Activated CD4-positive, alpha-beta T cell treated with anti-CD3 and anti-CD28 coated beads for 24 hours (primary cell): ENCODE results near the gene TMEM61.

Experiments
- DNase-seq, 2 donors: peaks; one replicate each; pipeline ENCODE4 v3.0.0-alpha.2; 2020; ENCODE audit warnings: low read depth in 2 of 2

TMEM61 gene

DNA sequence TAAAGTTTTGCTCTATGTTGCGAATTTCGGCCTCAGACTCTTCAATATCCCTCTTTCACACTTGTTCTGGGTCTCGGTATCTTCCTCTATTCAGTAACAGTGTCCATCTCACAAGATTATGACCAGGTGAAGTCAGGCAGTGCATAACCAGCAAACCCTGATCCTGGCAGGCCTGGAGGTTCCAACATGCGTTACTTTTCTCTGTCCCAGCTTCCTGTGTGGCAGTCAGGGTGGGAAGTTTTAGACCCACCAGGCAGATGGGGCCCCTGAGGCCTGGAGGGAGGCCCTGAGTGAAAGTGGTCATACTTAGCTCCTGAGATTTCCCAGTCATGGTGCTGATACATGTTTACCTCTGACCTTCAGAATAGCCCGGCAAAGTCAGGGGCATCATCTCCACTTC, 5.1 kb downstream of the TMEM61 start:
- DNase-seq, result no peak

DNA sequence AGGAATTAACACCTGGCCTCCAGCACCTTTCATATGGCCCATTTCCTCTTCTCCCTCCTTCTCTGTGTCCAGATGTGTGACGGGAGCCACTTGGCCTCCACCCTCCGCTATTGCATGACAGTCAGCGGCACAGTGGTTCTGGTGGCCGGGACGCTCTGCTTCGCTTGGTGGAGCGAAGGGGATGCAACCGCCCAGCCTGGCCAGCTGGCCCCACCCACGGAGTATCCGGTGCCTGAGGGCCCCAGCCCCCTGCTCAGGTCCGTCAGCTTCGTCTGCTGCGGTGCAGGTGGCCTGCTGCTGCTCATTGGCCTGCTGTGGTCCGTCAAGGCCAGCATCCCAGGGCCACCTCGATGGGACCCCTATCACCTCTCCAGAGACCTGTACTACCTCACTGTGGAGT, 5.6 kb downstream of the TMEM61 start:
- no peak for DNase-seq

DNA sequence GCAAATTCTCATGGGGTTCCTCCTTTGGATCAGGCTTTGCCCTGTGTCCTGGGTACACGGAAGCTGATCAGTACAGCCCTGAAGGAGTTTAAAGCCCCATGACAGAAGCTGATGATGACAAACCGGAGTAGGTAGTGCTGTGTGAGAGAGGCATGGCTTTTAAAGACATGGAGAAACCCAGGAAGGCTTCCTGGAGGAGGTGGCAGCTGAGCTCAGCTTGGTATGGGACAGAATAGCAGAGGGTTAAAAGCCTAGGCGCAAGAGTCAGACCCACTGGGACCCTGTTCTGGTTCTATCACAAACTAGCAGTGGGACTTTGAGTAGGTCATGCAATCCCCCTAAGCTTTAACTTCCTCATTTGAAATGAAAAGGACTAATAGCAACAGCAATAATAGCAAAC, 6.1 kb downstream of the TMEM61 start:
- no peak for DNase-seq

DNA sequence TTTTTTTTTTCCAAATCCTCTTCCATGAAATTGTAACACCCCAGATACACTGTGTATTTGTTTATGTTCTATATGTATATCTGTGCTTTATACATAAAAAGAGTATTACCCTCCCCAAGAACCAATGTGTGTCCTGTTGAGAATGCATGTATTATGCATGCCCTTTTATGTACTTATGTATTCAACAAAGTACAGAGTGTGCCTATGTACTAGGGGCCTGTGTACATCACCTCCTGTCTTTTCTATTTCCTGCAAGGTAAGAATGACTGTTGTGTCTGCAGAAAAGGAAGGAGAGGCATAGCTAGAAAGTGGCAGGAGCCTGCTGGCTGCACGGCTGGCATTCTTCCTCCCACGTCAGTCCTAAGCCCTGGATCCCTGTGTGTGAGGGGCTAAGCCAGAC, 7.0 kb downstream of the TMEM61 start:
- DNase-seq, result no peak

DNA sequence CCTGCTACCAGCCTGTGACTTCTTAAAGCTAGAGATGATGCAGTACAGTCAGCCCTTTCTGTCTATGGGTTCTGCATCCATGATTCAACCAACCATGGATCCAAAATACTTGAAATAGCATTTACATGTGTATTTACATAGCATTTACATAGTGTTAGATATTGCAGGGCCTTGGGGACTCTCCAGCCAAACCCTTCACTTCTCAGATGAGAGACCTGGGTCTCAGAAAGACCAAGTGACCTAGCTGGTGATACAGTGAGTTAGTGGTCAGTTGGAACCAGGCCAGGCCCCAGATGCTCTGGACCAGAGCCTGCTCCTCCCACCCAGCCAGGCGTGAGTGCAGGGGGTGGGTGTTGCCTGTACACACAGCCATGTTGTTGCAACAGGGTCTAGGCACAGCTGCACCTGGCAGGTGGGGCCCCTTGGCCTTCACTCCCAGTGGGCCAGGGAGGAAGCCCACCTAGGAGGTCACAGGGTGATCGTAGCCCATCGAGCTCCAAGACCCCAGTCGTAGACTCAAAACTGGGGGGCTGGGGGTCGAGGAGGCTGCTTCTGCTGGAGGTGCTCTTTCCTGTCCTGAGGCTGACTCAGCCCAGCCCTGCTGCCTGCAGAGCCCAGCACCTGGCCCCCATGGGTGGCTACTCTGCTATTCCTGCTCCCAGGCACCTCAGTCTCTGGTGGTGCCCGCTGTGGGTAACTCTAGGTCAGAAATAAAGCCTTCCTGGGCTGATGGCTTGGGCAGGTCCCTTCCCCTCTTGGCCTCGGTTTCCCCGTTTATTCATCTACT, 7.7 kb downstream of the TMEM61 start:
- no peak for DNase-seq

DNA sequence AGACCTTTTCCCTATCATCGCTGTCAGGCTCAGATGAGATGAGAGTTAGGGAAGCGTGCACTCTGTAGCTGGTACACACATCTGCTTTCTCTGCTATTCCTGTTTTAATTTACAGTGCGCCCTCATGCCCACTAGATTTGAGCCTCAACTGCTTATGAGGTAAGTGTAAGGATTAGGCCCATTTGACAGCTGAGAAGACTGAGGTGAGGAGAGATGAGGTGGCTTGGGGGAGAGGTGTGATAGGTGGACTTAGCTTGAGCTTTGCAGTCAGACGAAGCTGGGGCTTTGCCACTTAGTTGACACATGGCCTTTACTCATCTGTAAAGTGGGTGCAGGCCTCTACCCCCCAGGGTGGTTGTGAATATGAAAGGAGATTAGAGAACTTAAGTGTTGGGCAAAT, 8.5 kb downstream of the TMEM61 start:
- DNase-seq, result no peak

DNA sequence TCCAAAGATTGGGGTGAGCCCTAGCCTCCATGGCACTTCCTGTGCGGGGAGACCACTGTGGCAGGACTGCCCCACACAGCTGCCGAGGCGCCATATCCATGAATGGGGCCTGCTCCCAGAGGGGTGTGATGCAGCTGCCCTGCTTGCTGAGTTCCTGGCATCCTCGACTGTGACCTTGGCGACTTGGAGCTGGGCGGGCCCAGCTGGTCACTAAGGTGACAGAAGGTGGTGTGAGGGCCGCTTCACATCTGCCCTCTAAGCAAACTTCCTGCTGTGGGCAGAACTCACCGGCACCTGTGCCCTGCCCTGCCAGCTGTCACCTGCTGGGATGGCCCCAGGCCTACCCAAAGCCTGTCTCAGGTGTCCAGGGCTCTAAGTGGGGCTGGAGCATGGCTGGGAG, 9.0 kb downstream of the TMEM61 start:
- no peak for DNase-seq

DNA sequence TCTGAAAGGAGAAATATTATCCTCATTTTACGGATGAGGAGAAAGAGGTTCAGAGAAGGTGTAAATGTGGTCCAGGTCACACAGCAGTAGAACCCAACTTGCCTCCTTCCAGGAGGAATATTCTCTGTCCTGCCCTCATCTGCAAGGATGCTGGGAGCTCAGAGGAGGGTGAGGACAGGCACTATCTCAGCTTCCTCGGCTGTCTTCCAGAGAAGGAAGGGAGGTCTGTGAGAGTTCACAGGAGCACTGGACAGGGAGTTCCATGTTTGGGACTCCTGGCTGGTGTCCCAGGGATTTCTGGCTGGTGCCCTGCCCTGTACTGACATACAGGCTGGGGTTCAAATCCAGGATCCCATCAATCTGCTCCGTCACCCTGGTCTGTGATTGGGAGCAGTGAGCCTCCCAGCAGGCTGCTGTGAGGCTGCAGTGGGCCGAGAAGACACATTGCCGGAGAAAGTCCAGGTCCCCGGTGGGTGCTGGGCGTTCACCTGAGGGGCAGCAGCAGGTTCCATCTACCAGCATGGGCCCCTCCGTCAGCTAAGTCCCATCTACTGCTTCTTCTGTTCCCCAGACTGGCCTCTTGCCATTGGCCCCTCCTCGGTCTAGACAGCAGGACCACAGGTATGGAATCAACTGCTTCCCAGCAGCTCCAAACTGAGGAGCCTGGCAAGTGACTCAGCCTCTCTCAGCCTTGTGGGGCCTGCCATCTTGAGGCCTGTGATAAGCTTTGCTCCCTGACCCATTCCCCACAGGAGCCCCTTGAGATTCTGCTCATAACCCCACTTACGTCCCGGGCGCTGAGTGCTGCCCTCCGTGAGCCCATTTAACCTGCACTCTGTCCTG, 9.8 kb downstream of the TMEM61 start:
- no peak for DNase-seq

DNA sequence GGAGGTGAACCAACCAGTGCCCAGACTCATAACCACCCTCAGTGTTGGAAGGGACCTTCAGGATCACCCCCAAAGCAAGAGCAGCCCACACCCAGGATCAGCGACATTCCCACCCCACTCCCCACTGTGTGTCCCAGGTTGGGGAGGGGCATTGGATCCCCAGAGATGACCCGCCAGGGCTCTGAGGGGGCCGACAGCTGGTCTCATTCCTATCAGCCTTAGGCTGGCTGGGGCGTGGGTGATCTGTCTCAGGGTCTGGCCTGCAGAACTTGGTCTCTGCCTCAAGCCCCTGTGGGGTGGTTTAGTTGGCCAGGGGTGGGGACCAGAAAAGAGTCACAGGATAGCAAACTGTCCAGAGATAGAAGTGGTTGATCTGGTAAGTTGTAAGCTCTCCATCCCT, 10.5 kb downstream of the TMEM61 start:
- no peak for DNase-seq

DNA sequence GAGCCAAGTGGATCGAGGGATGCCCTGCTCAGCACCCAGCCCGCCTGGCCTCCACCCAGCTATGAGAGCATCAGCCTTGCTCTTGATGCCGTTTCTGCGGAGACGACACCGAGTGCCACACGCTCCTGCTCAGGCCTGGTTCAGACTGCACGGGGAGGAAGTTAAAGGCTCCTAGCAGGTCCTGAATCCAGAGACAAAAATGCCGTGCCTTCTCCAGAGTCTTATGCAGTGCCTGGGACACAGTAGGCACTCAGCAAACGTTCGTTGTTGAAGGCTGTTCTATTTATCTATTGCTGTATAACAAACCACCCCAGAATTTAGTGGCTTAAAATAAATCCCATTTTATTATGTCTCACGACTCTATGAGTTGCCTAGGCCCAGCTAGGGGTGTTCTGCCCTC, 11.5 kb downstream of the TMEM61 start:
- no peak for DNase-seq

DNA sequence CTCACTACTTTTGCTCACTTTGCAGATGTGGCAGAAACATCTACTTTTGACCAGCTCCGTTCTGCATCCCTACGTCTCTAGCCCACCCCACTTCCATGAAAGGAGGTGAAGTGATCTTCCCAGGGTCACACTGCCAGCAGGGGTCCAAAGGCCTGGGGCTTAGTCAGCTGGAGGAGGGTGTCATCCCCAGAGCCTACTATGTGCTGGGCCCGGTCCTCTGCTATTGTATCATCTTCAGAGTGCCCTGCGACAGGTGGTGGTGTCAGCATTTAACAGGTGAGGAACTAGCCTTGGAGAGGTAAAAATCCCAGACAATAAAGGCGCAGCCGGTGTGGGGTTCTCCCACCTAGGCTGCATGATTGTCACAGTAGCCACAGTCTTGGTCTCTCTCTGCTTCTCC, 12.7 kb downstream of the TMEM61 start:
- DNase-seq, result no peak

DNA sequence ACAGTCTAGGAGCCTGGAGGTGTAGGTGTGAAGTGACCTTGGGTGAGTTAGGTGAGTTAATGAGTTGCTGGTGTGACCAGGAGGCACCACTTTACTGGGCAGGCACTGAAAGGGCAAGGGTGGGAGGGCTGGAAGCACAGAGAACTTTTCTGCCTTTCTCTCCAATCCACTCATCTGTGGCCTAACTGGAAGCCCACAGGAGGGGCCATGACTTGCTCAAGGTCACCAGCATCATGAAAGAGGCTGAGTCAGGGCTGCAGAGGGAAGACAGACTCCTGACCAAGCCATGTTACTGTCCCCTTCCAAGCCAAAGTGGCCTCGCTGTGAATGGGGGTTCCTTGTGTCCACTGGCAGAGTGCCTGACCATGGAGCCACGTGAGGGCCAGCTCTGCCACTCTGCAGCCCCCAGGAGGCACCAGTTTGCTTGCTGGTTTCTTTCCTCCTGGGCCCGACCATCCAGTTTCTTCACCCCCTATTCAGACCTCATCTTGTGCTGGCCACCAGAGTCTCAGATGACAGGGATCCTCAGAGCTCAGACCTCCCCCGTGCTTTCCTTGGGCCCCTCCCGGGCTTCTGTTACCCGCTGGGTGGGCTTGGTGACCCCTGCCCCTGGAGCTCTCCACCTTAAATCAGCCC, 14.0 kb downstream of the TMEM61 start:
- no peak for DNase-seq

DNA sequence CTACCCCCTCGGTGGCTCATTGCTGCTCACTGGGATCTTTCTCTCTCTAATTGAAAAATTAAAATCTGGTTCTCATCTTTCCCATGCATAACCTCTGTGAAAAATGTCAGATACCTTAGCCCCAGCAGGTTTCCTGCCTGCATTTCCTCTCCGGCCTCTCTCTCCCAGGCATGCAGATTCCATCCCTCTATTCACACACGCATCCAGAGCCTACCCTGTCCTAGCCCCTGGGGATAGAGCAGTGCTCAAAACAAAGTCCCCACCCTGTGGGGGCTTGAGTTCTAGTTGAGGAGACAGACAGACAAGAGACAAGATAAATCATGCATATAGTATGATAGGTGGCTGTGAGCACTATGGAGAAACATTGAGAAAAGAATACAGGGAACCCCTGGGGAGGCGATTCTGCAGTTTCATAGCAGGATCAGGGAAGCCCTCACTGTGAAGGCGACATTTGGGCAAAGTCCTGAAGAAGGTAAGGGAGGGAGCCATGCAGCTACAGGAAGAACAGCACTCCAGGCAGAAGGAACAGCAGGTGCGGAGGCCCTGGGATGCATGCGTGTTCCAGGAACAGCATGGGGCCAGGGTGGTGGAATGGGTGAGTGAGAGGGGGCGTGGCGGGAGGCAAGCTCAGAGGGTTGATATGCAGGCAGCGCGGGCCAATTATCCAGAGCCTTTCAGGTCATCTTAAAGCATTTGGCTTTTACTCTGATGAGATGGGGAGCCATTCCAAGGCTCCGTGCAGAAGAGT, 14.8 kb downstream of the TMEM61 start:
- DNase-seq, result no peak

DNA sequence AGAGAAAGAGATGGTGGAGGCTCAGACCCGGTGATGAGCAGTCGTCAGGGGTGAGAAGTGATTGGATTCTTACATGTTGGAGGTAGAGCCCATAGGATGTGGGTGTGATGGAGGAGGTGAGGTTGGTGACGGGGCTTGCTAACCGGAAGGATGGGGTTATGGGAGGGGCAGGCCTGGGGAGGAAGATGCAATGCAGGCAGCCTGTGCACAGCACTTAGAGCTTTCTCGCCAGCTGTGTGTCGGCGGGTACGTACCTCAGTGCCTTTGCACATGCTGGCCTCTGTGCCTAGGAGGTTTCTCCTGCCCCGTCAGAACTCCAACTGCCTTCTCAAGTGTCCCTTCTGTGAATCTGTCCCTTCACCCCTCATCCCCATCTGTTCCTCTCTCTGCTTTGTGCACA, 15.4 kb downstream of the TMEM61 start:
- peak in 1 of 2 donors; percentile 10 for DNase-seq

DNA sequence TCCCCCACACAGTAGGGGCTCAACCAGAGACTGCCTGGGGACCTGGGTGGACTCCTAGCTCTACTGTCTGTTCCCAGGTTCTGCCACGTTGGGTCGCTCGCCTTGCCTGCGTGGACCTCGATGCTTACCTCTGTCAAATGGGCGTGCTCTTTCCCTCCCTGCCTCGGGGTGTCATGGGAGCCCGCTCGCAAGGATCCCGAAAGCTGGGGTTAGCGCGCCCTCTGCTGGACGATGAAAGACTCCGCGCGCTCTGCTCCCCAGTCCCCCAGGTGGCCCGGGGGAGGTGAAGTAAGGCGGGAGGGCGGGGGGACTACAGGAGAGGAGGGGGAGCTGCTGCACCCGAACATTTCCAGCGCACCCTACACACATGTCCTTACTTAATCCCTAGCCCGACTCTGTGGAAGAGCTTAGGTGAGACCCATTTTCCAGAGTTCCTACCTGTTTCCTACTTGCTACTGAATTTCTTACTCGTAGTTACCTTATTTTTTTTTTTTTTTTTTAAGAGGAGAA, 16.0 kb downstream of the TMEM61 start:
- peak; percentile 73 to 77 for DNase-seq

DNA sequence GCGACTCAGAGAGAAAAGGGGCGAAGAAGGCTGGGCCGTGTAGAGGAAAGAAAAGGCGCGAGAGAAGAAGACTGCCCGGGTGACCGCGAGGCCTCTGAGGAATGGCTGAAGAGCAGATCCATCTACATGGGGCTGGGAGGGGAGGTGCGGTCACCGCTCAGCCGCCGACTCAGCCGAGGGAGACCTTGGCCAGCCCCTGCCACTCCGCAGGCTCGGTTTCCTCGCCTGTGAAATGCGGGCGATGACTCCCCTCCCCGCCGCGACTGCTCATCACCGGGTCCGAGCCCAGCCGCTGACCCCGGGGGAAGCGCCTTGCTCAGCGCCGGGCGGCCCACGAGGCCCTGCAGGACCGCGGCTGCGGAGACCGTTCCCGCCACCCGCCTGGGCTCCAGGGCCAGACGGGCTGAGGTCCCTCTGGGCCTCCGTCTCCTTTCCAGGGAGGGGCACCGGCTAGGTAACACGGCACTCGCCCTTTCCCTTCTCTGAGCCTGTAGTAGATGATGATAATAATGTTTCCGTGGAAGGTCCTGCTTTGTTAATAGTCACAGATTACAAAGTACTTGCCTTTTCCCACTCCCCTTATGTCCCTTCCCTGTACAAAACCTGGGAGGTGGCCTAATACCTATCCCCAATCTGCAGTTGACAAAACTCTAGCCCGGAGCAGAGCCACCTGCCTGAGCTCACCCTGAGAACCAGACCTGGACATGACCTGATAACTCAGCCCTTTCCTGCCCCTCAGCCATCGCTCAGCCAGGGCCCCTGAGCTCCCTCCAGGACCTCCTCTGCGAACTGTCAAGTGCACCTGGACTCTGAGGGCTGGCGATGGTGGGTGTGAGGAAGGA, 16.7 kb downstream of the TMEM61 start:
- no peak for DNase-seq

DNA sequence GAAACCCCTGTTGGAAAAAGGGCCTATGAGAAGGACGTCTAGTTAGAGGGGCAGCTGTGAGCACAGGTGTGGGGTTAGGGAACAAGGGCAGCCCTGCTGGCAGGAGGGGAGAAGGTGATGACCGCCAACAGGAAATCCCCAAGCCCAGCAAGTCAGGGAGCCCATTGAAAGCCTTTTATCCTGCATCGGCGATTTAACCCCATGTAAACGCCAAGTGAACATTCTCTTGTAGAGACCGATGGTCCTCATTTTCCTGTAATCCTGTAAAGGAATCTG, 17.2 kb downstream of the TMEM61 start:
- no peak for DNase-seq

DNA sequence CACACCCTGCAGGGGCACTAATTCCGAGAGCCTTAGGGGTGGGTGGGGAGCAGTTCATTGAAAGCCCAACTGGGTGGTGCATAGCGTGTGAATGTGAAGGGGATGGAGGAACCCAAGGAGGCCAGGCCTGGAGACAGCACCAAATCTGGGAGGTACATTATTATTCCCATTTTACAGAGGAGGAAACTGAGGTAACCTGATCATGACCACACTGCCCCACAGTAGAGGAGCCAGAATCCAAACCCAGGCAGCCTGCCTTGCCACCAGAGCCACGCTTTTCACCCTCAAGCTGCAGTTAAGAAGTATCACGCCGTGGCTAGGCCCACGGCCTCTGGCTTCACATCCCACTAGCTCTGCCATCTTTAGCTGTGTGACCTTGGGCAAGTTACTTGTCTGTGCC, 17.7 kb downstream of the TMEM61 start:
- no peak for DNase-seq

DNA sequence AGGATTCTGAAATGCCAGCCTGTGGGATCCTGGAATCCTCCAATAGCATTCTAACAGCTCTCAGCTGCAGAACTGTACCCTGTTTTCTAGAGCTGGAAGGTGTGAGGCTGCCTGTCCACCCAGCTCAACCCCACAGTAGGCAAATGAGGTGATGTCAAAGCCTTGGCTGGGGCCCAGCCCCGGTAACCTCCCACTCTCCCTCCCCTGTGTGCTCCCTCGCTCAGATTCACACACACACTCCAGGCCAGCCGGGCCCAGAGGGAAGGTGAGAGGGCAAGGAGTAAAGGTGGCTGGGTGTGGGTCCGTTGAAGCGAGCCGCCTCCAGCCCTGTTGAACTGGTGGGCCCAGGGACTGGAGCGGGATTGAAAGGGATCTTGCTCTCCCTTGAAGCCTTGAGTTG, 18.2 kb downstream of the TMEM61 start, which contains the start of gene BSND:
BSND (plus strand) TSS at position 257 of the 400 bp plus-strand sequence. CDS start 254 bp downstream, outside the sequence.
- DNase-seq, result no peak

DNA sequence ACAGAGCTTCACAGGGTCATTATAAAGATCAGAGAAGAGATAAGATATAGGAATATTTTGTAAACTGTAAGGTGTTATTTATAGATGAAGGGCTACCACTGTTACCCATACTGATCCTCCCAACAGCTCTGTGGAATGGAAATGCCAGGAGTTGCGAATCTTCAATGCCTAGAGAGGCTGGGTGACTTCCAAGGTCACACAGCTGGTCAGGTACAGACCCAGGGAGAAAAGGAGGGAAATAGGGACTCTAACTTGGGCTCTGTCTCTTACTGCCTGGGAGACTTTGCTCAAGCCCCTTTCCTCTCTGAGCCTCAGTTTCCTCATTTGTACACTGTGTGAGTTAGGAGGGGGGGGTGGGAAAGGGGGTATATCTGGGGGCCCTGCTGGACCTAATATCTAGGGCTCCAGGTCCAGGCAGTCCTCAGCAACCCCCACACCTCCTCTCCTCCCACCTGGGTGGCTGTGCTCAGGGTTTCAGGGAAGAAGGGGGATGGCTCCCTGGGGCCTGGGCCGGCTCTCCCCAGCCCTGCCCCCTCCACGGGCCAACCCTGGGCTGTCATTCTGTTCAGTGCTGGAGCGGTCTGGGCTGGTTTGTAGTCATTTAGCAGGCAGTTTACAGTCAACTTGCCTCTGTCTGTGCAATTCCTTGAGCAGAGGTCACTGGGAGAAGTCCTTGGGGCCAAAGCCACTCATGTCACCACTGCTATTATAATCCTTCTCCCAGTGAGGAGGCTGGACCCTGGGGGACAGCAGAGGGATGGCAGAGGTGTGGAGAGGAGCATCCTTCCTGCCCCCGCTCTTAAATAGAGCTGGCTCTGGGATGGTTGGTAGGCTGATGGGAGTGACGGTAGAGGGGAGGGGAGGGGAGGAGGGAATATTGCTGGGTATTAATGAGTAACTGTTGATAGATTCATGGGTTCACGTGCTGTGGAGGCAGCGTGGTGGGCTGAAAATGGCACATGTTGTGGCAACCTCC, 20.0 kb downstream of the TMEM61 start:
- no peak for DNase-seq
